GM12878 (cell line): ENCODE data around the gene PC.

Source experiments
- EP300 ChIP-seq, 2 experiments: fragments of 150-350 bp in 1 of 2; IDR thresholded peaks; 2 replicates each; pipeline ENCODE4 v1.6.1; 2011 to 2012; ENCODE audit warnings: low read depth in 2 of 2, low read length in 2 of 2, borderline replicate concordance in 1 of 2, improper control_type of control experiment in 1 of 2, inconsistent platforms in 1 of 2; ENCODE audit not compliant: control insufficient read depth in 1 of 2
- GABPA ChIP-seq: IDR thresholded peaks from 2 replicates; pipeline ENCODE4 v1.6.1; 2014; ENCODE audit warnings: antibody characterized with exemption, low read depth, mild to moderate bottlenecking, inconsistent platforms
- NBN ChIP-seq: fragments of 450-650 bp; IDR thresholded peaks from 2 replicates; pipeline ENCODE4 v1.6.1; 2016
- PML ChIP-seq: IDR thresholded peaks from 2 replicates; pipeline ENCODE4 v1.6.1; 2012; ENCODE audit warnings: low read length, inconsistent platforms
- SREBF1 ChIP-seq: IDR thresholded peaks from 2 replicates; pipeline ENCODE4 v1.6.1; 2012; ENCODE audit warnings: mild to moderate bottlenecking, low read length
- TAF1 ChIP-seq: IDR thresholded peaks from 2 replicates; pipeline ENCODE4 v1.6.1; 2011; ENCODE audit warnings: mild to moderate bottlenecking, low read depth, low read length, borderline replicate concordance
- ZNF274 ChIP-seq: IDR thresholded peaks from one replicate; pipeline ENCODE4 v1.8.0; 2011; ENCODE audit not compliant: insufficient read length, insufficient read depth

GRCh38 chr11:66889960-66890359 lies 68.2 kb downstream of the PC start:
- TF ChIP-seq PML (no peak), ZNF274 (no peak), SREBF1 (no peak), TAF1 (no peak), EP300 (IDR thresholded peaks at IDR 0.05; ENCODE audit: borderline replicate concordance in 1 of 2, control insufficient read depth in 1 of 2, low read depth in 2 of 2, low read length in 2 of 2) (no peak), GABPA (no peak), NBN (no peak)
